HG03196 (cell line): ENCODE results near the gene TMEM154.

Experiments
- ATAC-seq: cut with Tn5 transposase; IDR thresholded peaks from one replicate; pipeline ENCODE4 v1.9.1; 2021; ENCODE audit not compliant: unreplicated experiment

The TMEM154 gene

DNA sequence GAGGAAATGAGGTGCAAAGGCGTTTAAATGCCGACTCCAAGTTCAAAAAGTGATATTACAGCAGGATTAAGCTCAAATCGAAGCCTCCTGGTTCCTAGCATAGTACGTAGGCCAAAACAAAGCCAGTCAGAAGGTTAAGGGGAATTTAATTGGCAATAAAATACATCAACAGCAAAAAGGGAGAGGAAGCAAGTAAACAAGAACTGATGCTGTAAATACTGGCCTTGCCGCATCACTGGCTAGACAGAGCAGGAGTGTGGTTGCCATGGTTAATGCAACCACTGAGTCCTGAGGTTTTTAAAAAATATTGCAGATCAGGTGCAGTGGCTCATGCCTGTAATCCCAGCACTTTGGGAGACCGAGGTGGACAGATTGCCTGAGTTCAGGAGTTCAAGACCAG is 80.7 kb downstream of the TMEM154 start:
- ATAC-seq: no peak

DNA sequence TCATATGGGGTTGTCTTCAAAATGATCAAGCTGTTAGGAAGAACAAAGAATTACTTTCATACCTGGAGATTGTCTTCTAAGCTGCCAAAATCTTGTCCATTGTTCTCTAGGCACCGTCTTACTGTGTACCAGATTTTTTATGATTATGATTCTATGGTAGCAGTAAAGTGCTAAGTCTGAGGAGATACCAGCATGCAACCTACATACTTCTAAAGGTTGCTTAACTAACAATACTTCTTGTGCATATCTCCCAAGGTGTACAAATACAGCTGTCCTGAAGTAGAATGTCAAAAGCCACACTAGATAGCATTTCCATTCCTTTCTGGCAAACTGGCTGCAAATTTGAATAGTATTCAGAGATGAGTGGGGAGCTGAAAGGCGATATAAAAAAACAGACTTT is 81.3 kb downstream of the TMEM154 start:
- ATAC-seq: no peak

DNA sequence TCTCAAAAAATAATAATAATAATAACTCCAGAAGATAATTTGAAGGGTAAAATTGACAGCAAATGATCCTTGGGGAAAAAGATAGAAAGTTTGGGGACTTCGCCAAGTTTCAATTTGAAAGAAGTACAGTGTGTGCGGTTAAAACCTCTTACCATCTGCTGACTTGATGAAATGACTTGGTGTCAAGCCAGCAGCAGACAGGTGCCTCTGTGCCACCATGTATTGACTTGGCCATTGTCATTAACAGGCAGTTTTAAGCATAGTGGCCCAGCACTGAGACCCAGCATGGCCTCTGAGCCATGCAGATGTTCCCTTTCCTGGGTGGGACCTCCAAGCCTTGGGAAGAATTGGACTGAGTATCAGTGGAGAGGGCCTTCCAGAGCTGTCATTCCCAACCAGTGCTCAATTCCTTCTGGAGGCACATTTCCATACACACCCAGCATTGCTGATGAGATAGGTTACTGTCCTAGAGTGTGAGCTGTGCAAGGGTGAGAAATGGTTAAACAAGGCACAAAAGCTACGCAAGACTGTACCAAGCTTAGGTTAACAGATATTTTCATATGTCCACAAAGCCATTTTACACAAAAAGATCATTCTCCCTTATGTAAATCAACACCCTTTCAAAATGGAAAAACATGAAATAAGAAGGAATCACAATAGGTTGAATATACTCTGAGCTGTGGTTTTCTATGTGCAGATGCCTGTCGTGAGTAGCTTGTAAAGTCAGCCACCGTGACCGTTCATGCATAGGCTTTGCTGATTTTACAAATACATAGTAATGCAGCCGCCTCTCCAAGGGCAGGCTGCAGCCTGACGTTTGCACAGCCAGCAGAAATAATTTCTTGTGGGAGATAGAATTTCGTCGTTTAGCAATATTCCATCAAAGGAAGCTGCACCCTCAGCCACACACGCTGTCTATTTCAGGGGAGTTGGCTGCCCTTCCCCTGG is 84.5 kb downstream of the TMEM154 start:
- ATAC-seq: peak; percentile 78

DNA sequence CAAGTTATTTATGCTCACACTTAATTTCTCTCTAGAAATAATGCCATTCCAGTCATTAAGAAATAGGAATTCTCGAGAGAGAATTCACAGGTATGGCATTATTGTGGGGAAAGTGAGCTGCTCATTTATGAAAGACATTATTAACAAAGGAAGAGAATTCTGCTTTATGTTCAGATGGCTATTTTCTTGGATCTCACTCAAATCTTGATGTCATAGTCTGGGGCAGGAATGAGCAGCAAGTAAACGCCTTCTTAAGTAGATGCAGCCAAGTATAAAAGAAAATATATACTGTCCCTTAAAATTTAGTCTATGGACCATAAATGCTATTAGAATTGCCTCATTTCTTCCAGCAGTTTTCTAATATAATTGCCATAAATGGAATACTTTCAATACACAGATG is 85.7 kb downstream of the TMEM154 start:
- no peak for ATAC-seq

DNA sequence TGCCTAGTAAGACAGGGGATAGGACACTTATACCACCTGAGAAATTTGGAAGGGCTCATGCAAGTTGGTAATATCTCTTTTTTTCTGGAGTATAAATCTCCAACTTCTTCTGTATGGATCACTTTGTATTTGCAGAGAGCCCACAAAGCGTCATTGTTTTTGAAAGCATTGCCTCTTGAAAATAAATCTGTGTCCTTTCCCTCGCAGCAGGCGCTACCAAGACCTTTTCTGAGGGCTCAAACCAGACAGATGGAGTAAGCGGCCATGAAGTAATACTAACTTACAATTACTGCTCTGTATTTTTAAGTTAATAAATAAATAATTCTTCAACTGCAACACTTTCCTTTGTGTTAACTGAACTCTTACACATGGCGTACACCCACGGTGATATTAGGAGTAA is 87.9 kb downstream of the TMEM154 start:
- no peak for ATAC-seq

DNA sequence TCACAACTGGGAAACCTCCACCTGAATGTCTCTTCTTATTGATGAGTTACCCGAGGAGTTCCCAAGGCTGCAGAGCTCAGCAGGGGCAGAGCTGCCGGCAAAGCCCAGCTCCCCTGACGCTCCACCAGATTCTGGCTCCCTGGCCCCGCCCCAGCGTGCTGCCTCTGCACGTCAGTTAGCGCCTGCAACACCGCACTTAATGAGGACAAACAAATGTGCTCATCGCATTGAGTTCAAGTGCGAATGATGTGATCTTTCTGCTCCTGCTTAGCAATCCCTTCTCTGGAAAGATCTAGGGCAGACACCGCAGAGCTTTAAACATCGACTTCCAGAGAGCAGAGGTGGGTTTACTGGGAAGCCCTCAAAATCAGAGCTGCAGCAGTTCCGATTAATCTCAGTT is 88.4 kb downstream of the TMEM154 start:
- no peak for ATAC-seq

DNA sequence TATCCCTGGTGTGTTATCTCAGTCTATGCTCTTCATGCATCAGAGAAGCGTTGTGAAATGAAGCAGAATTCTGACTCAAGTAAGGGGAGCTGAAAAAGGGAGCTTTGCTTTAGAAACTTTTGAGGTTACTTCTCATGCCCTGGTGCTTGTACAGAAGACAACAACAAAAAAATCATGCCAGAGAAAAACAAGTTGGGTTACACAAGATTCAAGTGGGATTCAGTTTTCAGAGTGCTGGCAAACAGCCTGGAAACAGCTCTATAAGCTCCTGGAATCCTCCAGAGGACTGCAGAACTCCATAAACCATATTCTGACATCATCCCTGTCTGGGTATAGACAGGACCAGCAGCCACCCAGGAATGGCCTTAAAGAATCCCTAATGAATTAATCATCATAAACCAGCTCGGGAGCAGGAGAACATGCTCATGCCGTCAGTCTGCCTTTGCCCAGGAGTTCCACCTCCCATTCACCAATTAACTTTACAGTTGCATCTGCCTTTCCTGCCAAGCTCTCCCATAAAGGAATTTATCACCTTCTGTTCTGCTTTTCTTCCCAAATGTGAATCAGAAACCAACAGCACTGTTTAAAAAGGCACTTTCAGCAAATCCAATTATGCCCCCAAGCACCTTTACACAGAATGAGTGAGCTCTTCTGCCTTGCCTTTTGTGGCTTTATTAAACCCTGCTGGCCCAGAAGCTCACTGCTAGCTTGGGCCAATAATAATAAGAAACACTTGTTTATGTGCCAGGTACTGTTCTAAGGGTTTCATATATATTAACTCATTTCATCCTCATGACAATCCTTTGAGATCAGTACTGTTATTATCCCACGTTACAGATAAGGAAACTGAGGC is 89.4 kb downstream of the TMEM154 start:
- ATAC-seq: no peak

DNA sequence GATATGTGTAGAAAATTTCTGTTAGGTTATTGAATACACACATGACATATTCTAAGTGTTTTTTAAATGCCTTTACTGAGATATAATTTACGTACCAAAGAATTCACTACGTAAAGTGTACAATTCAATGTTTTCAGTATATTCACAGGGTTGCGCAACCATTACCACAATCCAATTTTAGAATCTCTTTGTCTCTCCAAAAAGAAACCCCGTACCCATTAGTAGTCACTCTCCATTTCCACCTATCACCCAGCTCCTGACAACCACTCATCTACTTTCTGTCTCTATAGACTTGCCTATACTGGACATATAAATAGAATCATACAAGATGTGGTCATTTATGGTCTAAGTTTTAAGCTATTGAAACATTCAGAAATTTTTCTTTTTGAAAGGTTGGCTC is 90.9 kb downstream of the TMEM154 start:
- ATAC-seq: no peak

DNA sequence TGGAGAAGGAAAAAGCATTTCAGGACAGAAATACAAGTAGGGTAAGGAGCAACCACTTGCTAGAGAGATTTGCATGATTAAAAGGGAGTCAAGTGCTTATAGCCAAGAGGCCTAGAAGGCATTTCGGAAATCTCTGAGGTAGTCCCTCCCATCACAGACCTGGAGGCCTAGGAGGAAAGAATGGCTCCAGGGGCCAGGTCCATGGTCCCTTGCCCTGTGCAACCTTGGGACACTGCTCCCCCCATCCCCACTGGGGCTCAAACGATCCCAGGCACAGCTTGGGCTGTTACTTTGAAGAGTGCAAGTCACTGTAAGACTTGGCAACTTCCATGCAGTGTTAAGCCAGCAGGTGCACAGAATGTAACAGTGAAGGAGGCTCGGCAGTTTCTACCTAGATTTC is 92.7 kb downstream of the TMEM154 start:
- no peak for ATAC-seq

DNA sequence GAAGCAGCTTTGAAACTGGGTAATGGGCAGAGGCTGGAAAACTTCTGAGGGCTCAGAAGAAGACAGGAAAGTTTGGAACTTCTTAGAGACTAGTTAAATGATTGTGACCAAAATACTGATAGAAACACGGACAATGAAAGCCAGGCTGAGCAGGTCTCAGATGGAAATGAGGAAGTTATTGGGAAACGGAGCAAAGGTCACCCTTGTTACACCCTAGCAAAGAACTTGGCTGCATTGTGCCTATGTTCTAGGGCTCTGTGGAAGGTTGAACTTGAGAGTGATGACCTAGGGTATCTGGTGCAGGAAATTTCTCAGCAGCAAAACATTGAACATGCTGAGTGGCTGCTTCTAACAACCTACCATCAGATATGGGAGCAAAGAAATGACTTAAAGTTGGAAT is 93.1 kb downstream of the TMEM154 start:
- no peak for ATAC-seq

DNA sequence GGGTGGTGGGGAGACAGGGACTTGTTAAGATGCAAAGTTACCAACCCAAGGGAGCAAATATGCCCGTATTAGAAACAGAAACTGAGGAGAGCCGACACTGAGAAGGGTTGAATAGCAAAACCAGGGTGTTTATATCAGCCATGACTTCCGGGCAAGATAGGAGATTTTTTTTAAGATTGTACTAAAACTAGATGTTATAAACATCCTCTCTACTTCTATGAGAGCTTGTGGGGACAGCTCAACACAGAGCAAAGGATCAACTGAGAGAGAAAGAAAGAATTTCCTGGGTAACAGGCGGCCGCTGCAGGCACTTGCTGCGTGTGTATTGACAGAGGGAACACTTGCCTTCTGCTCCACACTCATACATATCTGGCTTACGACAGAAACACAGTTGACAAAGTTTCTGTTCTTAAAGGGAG is 94.8 kb downstream of the TMEM154 start:
- no peak for ATAC-seq

DNA sequence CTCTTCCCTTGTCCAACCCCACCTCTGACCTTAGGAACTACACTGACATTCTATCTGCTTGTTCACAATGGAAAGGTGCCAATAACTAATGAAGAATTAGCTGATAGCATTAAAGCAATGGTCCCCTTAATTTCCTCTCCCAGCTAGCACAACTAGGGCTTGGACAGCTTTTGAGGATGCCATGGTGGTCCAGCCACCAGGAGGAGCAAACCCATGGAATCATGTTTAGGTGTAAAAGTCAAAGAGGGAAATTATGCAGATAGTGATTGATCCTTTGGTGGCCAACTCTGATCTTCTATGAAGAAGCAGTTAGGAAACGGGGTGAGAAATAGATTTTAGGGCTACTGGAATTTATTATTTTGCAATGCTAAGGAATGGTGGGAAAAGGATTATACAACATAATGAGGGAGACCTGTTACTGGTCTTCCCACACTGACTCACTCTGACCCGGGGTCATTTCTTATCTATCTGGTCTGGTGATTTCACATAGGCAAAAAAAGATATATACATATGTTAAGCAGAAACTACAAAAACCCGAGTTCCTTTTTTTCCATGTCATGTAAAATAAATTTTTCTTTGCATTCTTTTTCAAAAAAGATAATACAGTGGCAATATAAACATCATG is 98.1 kb downstream of the TMEM154 start:
- no peak for ATAC-seq

DNA sequence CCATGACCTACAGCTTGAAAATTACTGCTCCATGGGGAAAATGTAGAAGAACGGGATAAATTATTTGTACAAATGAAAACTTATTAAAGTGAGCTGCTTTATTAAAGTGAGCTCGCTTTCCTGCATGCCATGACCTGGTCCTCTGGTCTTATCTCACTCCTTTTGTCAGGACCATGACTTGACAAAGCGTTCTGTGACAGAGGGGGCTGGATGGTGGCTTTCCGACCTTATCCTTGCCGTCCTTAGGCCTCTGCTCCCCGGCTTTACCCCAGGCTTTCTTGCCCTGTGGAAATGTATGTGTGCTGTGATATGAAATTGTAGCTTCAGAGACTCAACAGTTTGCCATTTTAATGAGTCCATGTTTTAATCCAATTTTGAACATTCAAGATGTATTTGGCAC is 99.9 kb downstream of the TMEM154 start:
- no peak for ATAC-seq

DNA sequence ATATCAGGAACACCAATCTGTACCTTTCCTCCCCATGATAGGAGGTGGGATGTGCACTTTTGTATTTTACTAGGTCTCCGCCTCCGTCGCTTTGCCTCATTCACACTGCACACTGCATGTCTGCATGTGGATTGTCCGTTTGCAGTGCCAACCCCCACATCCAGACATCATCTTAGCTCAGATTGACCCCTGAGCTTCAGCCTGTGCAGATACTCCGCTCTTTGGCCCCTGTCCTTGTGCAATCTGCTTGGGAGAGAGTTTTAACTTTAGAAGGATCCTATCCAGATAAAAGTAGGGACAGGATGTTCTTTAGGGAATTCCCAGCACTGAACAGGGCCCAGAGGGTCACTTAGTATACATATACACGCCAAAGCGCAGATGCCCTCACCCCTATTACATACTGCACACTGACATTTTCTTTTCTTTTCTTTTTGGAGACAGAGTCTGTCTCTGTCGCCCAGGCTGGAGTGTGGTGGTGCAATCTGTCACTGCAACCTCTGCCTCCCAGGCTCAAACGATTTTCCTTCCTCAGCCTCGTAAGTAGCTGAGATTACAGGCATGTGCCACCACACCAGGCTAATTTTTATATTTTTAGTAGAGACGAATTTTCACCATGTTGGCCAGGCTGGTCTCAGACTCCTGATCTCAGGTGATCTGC is 100.6 kb downstream of the TMEM154 start:
- no peak for ATAC-seq

DNA sequence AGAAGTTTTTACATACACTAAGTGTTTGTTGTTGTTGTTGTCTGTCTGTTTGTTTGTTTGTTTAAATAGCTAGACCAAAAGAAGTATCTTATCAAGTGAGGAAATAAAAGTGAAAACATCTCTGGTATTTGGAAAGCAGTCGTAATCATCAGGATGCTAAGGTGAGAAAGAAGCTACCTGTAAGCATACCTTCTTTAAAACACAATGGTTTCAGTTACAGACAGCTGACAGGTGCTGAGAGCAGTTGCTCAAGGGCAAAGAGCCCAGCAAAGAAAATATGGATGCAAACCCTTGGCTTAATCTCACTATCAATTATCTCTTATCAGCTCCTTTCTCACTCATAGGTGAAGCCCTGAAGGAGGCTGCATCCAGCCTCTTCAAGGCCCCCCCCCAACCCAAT is 101.1 kb downstream of the TMEM154 start:
- ATAC-seq: no peak

DNA sequence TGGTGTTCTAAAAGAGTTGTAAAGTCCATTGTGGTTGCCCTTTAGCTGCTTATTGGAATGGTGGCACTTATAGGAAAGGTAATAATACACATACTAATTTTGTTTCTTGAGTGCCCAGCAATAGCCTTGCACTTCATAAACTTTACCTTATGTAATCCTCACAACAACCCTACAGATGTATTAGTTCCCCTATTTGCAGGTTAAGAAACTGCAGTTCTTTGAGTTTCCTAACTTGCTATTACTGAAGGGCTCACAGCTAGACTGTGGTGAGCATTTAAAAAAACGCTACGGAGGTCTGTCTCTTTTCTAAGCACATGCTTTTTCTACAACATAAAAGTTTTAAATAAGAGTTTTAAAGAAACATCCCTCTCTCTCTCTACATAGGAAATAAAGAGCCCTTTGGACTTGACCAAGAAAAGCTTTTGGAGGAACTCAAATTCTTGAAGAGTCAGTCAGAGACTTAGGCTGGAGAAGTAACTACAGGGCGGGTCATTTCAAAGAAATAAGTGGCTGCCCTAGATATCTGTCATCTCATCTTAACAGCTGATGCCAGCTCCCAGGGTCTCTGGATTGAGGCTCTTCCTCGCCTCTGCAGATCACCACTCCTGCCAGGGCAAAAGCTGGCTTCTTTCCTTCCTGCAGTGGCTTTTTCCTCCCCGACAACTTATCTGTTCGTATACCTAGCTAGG is 101.9 kb downstream of the TMEM154 start:
- ATAC-seq: no peak

DNA sequence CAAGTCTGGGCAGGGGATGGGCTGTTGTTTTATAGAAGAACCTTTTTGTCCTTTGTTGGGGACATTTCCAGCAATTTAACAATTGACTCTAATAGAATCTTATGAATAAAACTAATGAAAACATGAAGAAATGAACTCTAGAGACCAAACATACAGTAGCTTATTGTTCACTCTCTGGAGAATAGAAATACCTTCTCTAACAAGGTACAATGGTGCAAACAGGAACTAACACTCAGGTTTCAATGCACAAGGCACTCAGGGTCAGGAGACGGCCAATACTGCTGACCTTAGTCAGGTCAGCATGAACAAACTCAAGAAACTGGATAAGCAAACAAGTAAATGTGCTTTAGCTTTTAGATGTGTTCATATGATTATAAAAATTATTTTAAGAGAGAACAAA is 104.3 kb downstream of the TMEM154 start:
- no peak for ATAC-seq

DNA sequence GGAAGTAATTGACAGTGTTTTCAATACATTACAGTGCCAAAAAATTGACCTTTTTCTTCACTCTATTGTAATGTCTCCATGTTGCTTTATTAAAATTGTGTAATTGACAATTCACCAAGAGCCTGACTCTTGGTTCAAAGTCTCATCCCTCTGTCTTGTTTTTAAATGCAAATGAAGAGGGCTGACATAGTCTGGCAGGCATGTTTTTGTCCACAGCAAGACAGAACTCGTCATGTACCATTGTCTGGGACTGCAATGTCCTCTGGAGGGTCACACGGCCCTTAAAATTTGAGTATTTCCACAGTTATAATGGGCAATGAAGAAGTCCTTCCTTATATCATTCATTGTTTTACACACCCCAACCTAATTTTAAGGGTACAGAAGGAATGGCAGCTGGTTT is 105.9 kb downstream of the TMEM154 start:
- no peak for ATAC-seq

DNA sequence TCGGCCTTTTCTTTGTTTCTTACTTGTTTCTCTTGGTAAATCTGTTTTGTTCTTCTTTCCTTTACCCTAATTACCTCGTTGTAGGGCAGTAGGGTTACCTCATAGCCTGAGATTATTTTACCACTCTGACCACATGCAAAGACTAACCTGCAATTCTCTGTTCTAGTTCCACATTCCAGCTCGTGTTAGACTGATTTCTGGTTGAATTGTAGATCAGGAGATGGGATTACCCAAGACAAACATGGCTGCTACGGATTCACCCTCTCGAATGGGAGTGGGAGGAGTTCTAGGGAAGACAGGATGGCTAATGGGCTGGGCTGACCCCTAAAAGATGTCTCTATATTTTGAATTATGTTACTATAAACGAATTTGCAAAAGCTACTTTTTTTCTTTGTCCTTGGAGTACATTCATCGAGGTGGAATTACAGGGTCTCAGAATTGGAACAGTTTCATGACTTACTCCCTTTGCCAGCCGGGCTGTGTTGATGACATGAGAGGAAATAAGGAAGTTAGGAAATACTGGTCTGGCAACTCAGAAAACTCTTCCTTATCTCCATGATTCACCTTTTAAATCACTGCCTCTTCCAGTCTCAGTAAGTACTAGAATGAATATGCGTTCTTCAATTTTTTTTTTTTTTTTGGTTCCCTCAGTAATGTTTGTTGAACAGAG is 107.2 kb downstream of the TMEM154 start:
- ATAC-seq: no peak

DNA sequence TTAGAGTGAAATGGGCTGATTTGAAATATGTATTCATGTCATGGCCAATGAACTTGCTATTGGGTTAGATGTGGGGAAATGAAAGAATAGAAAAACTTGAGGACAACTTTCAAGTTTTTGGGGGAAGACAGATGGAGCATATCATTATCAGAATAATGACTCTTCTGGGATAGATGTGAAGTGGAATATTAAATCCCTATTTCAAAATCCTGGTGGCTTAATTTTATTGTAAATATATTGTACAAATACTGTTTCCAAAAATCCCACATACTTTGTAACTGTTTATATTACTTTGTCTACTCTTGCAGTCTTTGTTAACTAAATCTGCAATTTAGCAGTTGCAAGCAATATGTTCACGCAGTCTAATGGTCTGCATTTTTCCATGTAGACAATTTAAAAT is 108.0 kb downstream of the TMEM154 start:
- no peak for ATAC-seq
